SKM-1 (cell line): ENCODE results near the gene LY6G6D.

Experiments
- DNase-seq: peaks from one replicate; lab custom pipeline; 2025; ENCODE audit not compliant: unreplicated experiment; lab: John Stamatoyannopoulos, UW

The LY6G6D gene

GRCh38 chr6:31717499-31718222 lies 2.5 kb downstream of the LY6G6D start:
- DNase-seq: no peak

DNA sequence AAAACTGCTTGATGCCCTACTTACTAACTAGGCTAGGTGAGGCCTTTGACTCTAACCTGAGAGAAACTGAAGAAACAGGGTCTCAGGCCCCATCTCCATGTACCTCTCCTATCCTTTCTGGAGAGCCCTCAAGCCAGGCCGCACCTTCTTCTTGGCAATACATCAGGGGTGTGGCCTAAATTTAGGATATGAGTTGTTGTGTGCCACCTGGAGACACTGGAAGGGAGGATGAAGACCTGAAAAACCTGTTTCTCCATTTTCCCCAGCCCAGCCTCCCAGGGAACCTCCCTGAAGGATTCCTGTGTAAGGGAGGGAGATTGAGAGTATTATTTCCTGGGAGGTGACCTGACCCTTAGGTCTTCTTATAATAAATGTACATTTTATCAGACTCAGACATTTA lies 3.1 kb downstream of the LY6G6D start:
- no peak for DNase-seq

DNA sequence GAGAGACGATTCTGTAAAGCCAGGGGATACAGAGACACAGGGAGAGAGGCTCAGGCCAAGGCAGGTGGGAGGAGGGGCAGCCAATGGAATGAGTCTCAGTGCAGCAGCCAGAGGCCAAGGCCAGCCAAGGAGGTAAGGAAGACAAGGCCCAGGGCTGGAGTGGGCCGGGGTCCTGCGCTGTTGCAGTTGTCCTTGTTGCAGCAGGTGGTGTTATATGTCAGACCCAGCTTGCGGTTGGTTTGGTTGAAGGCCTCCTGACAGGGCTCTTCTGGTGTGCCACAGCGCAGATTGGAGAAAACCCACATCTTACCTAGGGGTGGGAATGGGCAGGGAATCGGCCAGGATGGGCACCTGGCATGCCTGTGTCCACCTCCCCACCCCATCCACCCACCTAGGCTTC lies 3.9 kb downstream of the LY6G6D start:
- no peak for DNase-seq

GRCh38 chr6:31720196-31720770 lies 5.1 kb downstream of the LY6G6D start:
- no peak for DNase-seq

- no peak for DNase-seq
Observed at GRCh38 chr6:31721351-31722020, 6.3 kb downstream of the LY6G6D start, which contains the start of gene LY6G6C. TSS of gene LY6G6C (minus strand) at chr6:31721746. CDS start at chr6:31721679, 67 bp downstream.

DNA sequence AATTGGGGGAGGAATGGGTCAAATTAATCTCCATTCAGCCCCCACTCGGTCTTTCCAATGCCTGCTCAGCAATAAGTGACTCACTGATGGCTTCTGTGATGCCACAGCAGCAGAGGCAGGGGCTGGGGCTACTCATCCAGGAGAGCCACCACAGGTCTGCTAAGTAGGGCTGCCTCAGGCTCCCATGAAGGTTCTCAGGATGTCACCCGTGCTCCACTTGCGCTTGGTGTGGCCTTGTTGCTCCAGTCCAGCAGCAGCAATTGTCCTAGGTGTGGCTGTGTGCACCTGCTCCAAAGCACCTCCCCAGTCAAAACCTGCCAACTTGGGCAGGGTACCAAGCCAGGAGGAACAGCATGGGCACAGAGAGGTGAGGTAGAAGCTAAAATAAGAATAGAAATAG lies 7.0 kb downstream of the LY6G6D start:
- no peak for DNase-seq

- no peak for DNase-seq
Observed at GRCh38 chr6:31723245-31723979, 8.3 kb downstream of the LY6G6D start, which contains the start of gene MPIG6B. TSS of gene MPIG6B (plus strand) at chr6:31723373. CDS start at chr6:31723384, 11 bp downstream.

DNA sequence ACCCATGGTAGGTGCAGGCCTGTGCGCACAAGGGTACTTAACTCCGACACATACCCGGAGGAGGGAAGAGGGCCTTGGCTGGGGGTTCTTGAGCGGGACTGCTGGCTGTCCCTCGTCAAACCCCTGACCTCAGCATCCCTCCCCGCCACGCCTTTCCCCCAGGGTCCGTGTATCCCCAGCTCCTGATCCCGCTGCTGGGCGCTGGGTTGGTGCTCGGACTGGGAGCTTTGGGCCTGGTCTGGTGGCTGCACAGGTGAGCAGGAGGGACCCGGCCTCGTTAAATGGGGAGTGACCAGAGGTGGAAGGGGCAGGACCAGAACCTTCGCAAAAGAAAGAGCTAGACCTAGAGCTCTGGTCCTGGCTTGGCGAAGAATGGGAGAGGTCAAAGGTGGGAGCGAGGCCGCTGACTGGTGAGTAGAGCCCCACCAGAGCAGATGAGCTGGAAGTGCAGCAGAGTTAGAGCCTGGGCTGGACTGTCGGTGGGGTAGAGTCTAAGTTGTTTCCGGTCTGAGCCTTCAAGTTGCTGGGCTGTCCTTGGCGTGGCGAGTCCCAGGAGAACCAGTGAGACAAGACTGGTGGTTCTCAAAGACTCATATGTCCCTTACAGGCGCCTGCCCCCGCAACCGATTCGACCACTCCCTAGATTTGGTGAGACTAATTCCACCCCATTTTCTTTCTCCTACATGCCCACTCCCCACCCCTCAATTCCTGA lies 9.0 kb downstream of the LY6G6D start:
- DNase-seq: no peak

GRCh38 chr6:31725502-31726350 lies 10.6 kb downstream of the LY6G6D start:
- DNase-seq: no peak

DNA sequence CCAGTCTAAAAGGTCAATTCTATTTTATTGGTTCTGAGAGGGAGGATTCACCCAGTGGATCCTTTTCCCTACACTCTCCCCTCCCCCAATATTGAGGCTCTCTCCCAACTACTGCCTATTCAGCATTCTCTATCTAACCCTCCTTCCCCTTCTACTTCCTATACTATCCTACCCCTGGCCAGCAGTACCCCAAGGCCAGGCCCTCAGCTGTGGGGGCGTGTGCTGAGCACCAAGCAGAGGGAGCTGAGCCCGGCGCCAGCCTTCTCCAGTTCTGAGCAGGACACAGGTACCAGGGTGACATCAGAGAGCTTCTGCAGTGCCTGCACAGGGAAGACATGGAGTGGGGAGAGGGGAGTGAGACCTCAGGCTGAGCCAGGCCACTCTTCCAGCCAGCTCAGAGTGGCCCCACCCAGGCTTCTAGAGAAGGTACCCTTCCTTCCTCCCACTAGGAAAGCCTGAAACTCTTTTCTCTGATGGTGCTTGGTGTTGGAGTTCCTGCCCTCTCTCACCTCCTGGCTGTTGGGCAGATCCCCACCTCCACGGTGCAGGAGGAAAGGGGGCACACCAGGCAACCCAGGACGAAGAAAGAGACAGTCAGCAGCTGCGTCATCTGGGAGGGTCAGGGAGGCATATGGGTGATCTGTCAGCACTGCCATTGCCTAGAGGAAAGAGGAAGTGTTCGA lies 12.0 kb downstream of the LY6G6D start:
- no peak for DNase-seq

DNA sequence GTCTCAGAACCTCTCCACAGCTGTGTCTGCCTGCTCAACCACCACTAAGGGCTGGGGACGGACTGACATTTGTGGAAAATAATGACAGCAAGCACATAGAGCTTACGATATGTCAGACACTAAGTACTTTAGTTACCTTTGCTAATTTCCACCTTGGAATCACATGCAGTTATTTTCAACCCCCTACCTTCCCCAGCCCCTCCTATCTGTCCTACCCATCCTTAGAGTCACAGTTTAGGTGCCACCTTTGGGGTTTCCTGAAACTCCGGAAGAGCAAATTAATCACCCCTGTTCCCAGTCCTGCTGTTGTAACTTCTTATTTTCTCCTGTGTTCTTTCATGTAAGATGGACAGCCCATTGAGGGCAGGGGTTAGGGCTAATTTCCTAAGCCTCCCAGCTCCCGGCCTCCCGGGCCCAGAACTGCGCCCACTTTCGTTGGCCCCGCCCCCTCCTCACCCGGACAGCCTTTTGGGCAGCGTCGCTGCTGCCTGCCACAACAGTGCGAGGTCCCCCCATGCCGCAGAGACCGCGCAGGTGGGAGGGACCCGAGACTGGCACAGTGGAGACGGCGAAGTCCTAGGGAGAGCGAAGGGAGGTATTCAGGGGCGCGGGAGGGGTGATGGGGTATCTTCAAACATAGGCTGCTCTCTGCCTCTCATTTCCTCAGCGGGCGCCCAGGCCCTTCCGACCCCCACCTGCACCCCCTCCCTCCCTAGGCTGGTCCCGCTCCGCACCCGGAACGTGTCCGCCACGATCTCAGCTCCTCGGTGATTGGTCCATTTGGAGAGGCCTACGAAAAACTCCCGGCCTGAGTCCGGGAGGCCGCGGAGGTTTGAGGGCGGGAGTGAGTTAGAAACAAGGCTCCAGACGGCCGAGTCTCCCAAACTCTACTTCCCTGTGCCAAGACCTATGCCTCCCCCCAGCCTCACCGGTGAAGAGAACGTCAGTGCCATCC lies 12.8 kb downstream of the LY6G6D start:
- DNase-seq: peak; percentile 90

DNA sequence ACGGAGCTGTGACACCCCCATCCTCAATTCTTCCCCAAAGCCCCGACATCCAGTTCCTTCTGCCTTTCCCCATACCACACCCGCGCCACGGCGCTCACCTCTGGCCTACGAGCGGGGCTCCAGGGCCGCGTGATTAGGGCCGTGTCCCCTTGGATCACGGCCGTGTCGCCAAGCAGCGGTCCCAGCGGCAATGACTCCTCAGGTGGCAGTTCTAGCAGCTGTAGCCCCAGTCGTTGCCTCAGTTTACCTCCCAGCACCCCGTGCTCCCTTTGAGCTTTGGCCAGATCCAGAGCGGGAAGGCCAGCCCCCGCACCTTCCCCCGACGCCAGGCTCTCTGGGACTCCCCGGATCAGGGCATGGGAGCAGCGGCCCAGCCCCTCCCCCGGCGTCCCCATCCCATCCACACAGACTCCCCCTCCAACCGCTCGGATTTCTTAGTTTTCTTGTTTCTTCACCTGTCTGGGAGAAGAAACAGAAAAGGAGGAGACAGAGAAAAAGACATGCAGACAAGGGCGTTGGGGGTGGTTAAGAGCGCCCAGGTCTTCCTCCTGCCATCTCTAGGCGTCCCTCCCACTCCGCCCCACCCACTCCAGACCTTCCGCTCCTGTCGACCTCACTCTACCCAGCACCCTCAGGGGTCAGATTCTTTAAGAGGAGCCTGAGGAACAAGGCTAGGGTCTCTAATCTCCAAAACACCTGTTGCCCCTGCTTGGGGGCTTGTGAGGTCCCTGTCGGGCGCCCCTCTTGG lies 13.8 kb downstream of the LY6G6D start, which contains the start of gene DDAH2:
Gene DDAH2 (minus strand): TSS at position 533 of the 748 bp plus-strand sequence. CDS start 138 bp downstream, at position 395.
- DNase-seq: no peak

- DNase-seq: no peak
Observed at GRCh38 chr6:31729515-31729978, 14.4 kb downstream of the LY6G6D start.

- DNase-seq: no peak
Observed at GRCh38 chr6:31729979-31730630, 15.0 kb downstream of the LY6G6D start.

DNA sequence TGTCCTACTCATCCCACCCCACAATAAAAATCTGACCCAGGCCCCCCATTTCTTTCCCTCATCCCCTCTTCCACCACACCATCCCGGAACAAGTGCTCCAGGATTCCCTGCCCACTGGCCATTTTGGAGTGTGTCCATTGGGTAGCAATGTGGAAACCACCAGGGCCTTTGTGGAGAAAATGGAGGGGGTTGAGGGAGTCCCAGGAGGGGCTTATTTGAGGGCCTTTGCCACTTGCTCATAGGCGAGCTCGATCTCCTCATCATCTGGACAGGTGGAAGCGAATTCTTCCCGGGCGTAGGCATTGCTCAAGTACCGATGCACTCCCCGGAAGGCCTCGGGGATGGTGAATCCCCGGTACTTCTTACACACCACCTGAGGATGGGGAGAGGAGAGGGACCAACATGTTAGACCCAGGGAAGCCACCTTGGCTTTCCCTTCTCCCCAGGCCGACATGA lies 15.5 kb downstream of the LY6G6D start:
- DNase-seq: no peak

DNA sequence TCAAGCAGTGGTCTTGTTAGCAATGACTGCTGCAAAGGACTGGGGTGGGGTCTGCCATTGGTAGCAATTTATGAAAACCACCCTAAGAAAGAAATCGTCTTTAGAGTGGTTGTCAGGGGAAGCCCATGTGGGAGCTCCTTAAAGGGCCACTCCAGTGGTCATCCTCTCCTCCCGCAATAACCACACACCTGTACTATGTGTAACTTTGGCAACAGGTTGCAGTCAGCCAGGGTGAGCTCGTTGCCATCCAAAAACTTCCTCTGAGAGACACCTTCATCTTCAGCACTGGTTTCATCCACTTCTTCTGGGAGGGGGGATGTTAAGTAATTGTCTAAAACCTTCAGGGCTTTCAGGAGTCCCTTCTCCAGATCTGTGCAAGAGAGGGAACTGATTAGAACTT lies 16.9 kb downstream of the LY6G6D start:
- no peak for DNase-seq

- DNase-seq: no peak
Observed at GRCh38 chr6:31733734-31734133, 18.6 kb downstream of the LY6G6D start.
